Stimulated activated naive CD8-positive, alpha-beta T cell treated with anti-CD3 and anti-CD28 coated beads, Interleukin-15, amount 100 ng/mL, for 72 hours (primary cell): ENCODE results near the gene SUN2.
"Not testable (repeated sequence)": the region's sequence is repeated elsewhere in the genome, so short reads cannot be mapped to it uniquely, and the experiment has no call there.

ENCODE experiments used
- ATAC-seq: fragments of 150-1000 bp; cut with Tn5 transposase; 2 replicates; pipeline ENCODE4 v1.10.0; 2021; ENCODE audit warnings: mild to moderate bottlenecking, moderate library complexity
- DNase-seq, 2 donors: peaks; one replicate each; pipeline ENCODE4 v3.0.0; 2021 to 2022
- H3K27ac Mint-ChIP-seq, 2 donors: one replicate each; pipeline ENCODE4 v1.8.0; 2022; ENCODE audit warnings: mild to moderate bottlenecking in 2 of 2, mixed read lengths in 2 of 2, moderate library complexity in 2 of 2
- H3K27me3 Mint-ChIP-seq: one replicate; pipeline ENCODE4 v1.8.0; 2022; ENCODE audit warnings: mixed read lengths
- H3K4me1 Mint-ChIP-seq: one replicate; pipeline ENCODE4 v1.8.0; 2022; ENCODE audit warnings: mild to moderate bottlenecking, mixed read lengths
- H3K4me3 Mint-ChIP-seq, 2 donors: one replicate each; pipeline ENCODE4 v1.8.0; 2022; ENCODE audit warnings: mild to moderate bottlenecking in 2 of 2, mixed read lengths in 2 of 2, moderate library complexity in 1 of 2
- H3K9me3 Mint-ChIP-seq, 2 donors: one replicate each; pipeline ENCODE4 v1.8.0; 2022; ENCODE audit warnings: mixed read lengths in 2 of 2

SUN2 gene, protein sequence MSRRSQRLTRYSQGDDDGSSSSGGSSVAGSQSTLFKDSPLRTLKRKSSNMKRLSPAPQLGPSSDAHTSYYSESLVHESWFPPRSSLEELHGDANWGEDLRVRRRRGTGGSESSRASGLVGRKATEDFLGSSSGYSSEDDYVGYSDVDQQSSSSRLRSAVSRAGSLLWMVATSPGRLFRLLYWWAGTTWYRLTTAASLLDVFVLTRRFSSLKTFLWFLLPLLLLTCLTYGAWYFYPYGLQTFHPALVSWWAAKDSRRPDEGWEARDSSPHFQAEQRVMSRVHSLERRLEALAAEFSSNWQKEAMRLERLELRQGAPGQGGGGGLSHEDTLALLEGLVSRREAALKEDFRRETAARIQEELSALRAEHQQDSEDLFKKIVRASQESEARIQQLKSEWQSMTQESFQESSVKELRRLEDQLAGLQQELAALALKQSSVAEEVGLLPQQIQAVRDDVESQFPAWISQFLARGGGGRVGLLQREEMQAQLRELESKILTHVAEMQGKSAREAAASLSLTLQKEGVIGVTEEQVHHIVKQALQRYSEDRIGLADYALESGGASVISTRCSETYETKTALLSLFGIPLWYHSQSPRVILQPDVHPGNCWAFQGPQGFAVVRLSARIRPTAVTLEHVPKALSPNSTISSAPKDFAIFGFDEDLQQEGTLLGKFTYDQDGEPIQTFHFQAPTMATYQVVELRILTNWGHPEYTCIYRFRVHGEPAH

GRCh38 chr22:38755911-38756532 is at the start of gene SUN2:
Gene SUN2, minus strand, starts transcription at chr22:38755998. Its CDS starts 3,370 bp downstream, at chr22:38752628.
- ATAC-seq (peak; percentile 78), DNase-seq (peak; percentile 91 to 92)
- Mint-ChIP-seq H3K4me1 (peaks cover 67% of the 10 kb centered on the region), H3K27ac (peak within 1 kb of the TSS; percentile 95 to 97), H3K4me3 (peak within 1 kb of the TSS; percentile 95 to 99), H3K9me3 (no peaks in the 10 kb centered on the region), H3K27me3 (no peaks in the 10 kb centered on the region)

GRCh38 chr22:38805041-38805593 is 49.3 kb upstream of the SUN2 start:
- ATAC-seq, H3K27ac Mint-ChIP-seq, H3K4me3 Mint-ChIP-seq, H3K4me1 Mint-ChIP-seq, H3K9me3 Mint-ChIP-seq, DNase-seq: not testable (repeated sequence)
- peaks cover 32% of the 10 kb centered on the region for H3K27me3 Mint-ChIP-seq

GRCh38 chr22:38802671-38803121 is 46.9 kb upstream of the SUN2 start:
- Mint-ChIP-seq H3K4me3 (no peak overlapping the region), H3K27me3 (peaks cover 32% of the 10 kb centered on the region), H3K4me1 (peaks cover 20% of the 10 kb centered on the region), H3K27ac (no peak overlapping the region), H3K9me3 (peaks cover 10 to 11% of the 10 kb centered on the region in 2 donors)
- ATAC-seq (no peak), DNase-seq (no peak)

DNA sequence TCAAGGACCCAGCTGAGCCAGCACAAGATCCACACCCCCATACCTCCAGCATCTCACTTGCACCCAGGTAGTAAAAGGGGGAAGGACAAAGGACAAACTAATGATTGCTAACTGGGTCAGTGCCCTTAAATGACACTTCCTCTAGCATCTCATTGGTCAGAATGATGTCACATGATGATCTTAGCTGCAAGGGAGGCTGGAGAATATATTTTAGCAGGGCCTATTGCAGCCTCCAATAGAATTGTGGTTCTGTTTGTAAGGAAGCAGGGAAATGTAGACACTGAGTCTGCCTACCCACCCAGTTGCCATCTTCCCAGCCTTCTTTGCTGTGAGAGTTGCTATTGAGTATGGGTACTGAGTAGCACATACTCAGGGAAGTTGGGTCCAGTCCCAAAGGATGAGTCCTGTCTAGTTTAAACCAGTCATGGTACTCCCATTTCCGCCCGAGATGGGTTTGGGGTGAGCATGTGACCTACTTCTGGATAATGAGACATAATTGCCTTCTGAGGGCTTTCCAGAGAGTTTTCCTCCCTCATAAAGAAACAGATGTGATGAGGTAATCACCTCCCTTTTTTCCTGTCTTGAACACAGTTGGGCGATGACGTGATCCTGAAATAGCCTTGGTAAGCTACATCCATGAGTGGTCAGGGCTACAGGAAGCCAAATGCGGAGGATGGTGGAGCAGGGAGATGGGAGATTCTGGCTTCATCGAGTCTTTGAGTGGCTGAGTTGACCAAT is 43.6 kb upstream of the SUN2 start:
- Mint-ChIP-seq H3K27me3 (peaks cover 40% of the 10 kb centered on the region), H3K27ac (no peak overlapping the region), H3K4me1 (peaks cover 20% of the 10 kb centered on the region), H3K9me3 (peaks cover 10 to 11% of the 10 kb centered on the region in 2 donors), H3K4me3 (no peak overlapping the region)
- ATAC-seq (no peak), DNase-seq (no peak)

DNA sequence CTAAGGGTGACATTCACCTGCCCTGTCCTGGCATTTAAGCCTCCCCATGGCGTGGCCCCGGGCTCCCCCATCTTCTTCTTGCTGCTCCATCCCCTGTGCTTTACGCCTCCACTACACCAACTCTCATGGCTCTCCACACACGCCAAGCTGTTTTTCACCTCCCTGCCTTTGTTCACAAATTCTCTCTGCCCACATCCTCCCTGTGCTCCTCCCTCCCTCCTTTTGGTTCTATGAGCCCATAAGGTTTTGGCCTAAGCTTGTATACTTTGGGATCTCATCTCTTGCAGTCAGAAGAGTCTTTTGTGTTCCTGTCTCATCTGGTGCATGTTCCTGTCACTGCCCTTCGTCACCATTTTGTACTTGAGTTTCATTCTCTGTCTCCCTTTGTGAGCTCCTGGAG is 42.7 kb upstream of the SUN2 start:
- Mint-ChIP-seq H3K4me3 (no peak overlapping the region), H3K27ac (no peak overlapping the region), H3K27me3 (peaks cover 31% of the 10 kb centered on the region), H3K4me1 (peaks cover 16% of the 10 kb centered on the region), H3K9me3 (peaks cover 10 to 11% of the 10 kb centered on the region in 2 donors)
- no peak for DNase-seq
- no peak for ATAC-seq

DNA sequence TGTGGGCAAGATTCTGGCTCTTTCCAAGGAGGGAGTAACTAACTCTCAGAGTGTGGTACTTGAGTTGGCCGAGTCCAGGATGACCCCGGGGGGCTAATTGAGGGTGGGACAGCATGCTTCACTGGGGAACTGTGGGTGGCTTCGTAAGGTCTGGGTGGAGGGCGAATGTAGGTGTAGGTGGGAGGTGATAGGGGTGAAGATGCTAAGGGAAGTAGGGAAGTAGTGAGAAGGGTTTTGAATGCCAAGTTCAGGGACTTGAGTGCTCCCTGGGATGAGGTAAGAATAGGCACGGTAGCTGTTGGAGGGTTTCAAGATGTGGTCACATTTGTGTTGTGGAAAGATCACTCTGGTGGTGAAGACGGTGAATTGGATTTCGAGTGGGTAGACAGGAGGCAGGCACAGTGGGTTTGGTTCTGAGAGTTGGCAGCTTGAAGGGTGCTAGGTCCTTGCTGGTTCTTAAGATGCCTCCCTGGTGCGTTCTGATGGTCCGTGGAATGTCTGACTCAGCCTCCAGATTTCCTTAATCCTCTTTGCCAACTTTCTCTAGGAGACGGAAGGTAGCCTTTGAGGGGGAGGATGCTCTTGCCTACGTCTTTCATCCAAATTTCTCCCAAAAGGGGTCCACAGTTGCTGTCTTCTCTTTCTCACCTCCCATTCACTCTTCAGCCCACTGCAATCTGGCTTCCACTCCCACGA is 40.6 kb upstream of the SUN2 start:
- ATAC-seq (no peak), DNase-seq (no peak)
- no peak overlapping the region for H3K4me3 Mint-ChIP-seq
- no peak overlapping the region for H3K27ac Mint-ChIP-seq
- H3K9me3 Mint-ChIP-seq, result peaks cover 10 to 11% of the 10 kb centered on the region in 2 donors
- H3K27me3 Mint-ChIP-seq, result peaks cover 17% of the 10 kb centered on the region
- H3K4me1 Mint-ChIP-seq, result peaks cover 18% of the 10 kb centered on the region

DNA sequence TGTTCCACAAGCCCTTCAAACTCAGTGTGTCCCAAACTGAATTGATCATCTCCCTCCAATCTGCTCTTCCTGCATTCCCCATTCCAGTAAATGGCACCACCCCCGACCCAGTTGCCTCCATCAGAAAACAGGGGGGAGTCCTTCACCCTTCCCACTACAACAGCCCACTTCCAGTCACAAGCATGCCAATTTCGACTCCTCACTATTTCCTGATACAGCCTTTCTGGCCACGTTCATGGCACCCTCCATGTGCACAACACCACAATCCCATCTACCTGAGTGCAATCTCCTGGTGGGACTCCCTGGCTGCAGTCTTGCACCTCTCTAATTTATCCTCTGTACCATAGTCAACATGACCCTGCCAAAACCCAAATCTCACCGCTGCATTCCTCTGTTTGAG is 39.8 kb upstream of the SUN2 start:
- H3K9me3 Mint-ChIP-seq, result peaks cover 10 to 11% of the 10 kb centered on the region in 2 donors
- H3K27ac Mint-ChIP-seq, result no peak overlapping the region
- DNase-seq (no peak), ATAC-seq (no peak)
- peaks cover 10% of the 10 kb centered on the region for H3K27me3 Mint-ChIP-seq
- H3K4me1 Mint-ChIP-seq, result peaks cover 18% of the 10 kb centered on the region
- no peak overlapping the region for H3K4me3 Mint-ChIP-seq

DNA sequence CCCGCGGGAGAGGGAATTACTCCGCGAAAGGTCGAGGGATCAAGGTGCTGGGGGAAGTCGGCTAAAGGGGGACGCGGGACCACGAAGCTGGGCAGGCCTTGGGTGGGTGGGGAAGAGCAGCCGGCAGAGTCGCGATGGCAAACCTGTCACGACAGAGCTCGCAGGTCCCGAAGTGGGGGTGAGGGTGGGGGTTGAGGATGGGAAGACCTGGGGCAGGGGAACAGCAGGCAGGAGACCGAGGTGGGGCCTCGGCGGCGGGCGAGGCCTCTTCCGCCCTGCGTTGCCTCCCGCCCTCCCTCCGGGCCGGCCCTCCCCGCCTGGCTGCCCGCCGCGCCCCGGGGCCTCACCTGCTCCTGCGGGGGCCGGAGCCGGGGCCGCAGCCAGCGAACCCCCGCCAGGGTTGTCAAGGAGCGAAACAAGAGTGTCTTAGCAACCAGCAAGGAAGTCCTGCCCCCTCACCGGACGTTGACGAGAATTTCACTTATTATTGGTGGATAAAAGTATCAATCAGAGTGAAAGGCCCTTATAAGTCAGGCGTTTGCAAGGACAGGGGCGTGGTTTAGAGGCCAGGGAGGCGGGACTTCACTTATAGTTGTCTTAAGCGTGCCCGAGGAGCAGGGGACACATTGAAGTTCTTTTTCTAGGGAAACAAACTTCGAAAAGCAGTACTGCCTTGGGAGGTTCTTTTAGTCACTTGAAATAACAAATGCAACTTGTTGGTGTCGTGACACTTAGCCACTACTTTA is 38.1 kb upstream of the SUN2 start, which contains the start of gene DNAL4:
Gene DNAL4, minus strand, starts transcription at position 423 of the 746 bp plus-strand sequence. CDS start 11,412 bp downstream, outside the sequence.
- peak within 1 kb of the TSS; percentile 80 to 89 for H3K4me3 Mint-ChIP-seq
- peaks cover 10% of the 10 kb centered on the region for H3K27me3 Mint-ChIP-seq
- peak; percentile 88 to 93 for DNase-seq
- peaks cover 9% of the 10 kb centered on the region in 2 donors for H3K9me3 Mint-ChIP-seq
- peak within 1 kb of the TSS; percentile 88 to 94 for H3K27ac Mint-ChIP-seq
- H3K4me1 Mint-ChIP-seq, result peaks cover 17% of the 10 kb centered on the region
- ATAC-seq, result peak; percentile 96

DNA sequence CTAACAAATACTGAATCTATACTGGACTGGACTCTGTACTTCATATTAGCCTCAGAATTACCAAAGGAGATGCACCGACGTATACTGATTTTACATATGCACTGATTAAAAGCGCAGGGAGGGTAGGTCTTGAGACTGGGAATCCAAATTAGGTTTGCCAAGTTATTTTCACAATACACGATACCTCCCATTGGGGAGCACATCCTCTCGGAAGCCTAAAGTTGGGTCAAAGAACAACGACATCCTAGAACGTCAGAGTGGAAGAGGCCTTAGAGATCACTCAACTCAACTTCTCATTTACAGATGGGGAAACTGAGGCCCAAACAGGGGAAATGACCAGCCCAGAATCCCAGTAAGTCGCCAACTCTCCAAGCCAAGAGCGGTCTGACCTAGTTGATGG is 37.5 kb upstream of the SUN2 start:
- Mint-ChIP-seq H3K4me1 (peaks cover 11% of the 10 kb centered on the region), H3K27ac (peak overlapping the region; percentile 88 to 94), H3K4me3 (peak overlapping the region; percentile 80 to 89), H3K9me3 (peaks cover 3% of the 10 kb centered on the region in 2 donors), H3K27me3 (peaks cover 10% of the 10 kb centered on the region)
- DNase-seq (no peak), ATAC-seq (no peak)

GRCh38 chr22:38792833-38793232 is 37.0 kb upstream of the SUN2 start:
- Mint-ChIP-seq H3K4me1 (peaks cover 6% of the 10 kb centered on the region), H3K27ac (peak overlapping the region in 1 of 2 donors; percentile 94), H3K4me3 (peak overlapping the region; percentile 80 to 89), H3K27me3 (peaks cover 10% of the 10 kb centered on the region), H3K9me3 (no peaks in the 10 kb centered on the region)
- DNase-seq, result peak in 1 of 2 donors; percentile 47
- ATAC-seq, result peak; percentile 62

GRCh38 chr22:38789606-38790005 is 33.8 kb upstream of the SUN2 start:
- Mint-ChIP-seq H3K4me3 (no peak overlapping the region), H3K27ac (no peak overlapping the region), H3K9me3 (no peaks in the 10 kb centered on the region), H3K27me3 (no peaks in the 10 kb centered on the region), H3K4me1 (peaks cover 6% of the 10 kb centered on the region)
- no peak for DNase-seq
- no peak for ATAC-seq

DNA sequence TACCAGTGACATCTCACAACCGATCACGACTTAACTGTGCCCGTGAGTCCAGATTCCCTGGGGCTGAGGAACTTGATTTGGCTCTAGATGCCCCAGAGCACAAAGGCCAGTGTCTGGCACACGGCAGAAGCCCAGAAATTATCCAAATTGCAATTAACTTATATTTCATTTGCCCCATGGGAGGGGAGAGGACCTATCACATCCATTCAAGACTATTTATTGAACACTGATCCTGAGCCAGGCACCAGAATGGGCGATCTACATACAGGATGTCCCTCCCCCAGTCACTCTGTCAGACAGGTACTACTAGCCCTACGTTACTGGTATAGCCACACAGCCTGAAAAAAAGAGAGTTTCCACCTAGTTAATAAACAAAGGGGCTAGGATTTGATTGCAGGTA is 33.0 kb upstream of the SUN2 start:
- ATAC-seq (no peak), DNase-seq (no peak)
- Mint-ChIP-seq H3K4me1 (peaks cover 6% of the 10 kb centered on the region), H3K4me3 (no peak overlapping the region), H3K27ac (no peak overlapping the region), H3K9me3 (no peaks in the 10 kb centered on the region), H3K27me3 (no peaks in the 10 kb centered on the region)

DNA sequence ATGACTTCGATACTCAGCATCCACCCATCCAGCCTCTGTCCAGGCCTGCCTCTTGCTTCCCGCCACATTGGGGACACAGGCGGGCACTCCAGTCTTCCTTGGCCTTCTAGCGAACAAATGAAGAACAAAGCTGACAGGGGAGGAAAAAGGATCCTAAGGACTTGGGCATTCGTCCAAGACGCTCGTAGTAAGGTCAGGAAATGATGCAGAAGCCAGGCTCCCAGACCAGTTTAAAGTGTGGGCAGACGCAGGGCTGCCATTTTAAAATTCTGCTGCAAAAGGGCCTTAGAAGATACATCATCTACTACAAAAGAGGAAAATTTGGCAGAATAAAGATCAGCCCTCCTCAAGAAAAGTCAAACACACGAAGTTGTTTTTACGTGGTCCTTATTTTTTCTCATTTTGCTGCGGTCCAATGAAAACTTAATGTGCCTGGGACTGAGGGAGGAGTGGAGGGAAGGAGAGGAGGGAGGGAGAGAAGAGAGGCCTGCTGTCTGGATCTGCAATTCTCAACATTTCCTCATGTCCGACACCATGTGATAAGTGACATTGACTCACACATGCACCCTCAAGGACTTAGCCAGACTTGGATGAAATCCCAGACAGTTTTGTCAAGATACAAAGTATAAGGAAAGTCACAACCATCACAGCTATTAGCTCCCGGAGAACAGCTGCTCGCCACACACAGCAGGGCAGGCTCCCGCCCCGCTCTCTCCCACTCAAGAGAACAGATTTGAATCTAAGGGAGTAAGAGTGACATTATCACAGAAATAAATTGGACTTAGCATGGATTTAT is 32.4 kb upstream of the SUN2 start:
- H3K27ac Mint-ChIP-seq, result peak overlapping the region in 1 of 2 donors; percentile 55
- H3K4me3 Mint-ChIP-seq, result no peak overlapping the region
- ATAC-seq, result no peak
- H3K27me3 Mint-ChIP-seq, result no peaks in the 10 kb centered on the region
- H3K9me3 Mint-ChIP-seq, result no peaks in the 10 kb centered on the region
- peaks cover 10% of the 10 kb centered on the region for H3K4me1 Mint-ChIP-seq
- DNase-seq, result no peak
